Transverse colon (tissue), 4 donors: Measurements from ENCODE around the gene GPANK1.

Source experiments
- CTCF ChIP-seq, 5 experiments: fragments of 200-600 bp in 3 of 5; fragments of 450-650 bp in 2 of 5; sonication (generic) in 3 of 5; IDR thresholded peaks; 1 replicate in 2 of 5; 2 replicates in 3 of 5; pipeline ENCODE4 v1.5.1; 2016 to 2017; ENCODE audit warnings: antibody characterized with exemption in 5 of 5, inconsistent platforms in 3 of 5, mild to moderate bottlenecking in 2 of 5, moderate library complexity in 1 of 5
- POLR2A ChIP-seq: fragments of 450-650 bp; IDR thresholded peaks from one replicate; pipeline ENCODE4 v1.6.1; 2016; ENCODE audit warnings: antibody characterized with exemption, mild to moderate bottlenecking, moderate library complexity
- POLR2AphosphoS5 ChIP-seq, 3 donors: sonication (generic); formaldehyde crosslinking; IDR thresholded peaks; one replicate each; pipeline ENCODE4 v1.6.1; 2016; ENCODE audit warnings: antibody characterized with exemption in 3 of 3

- TF ChIP-seq CTCF (IDR thresholded peaks at IDR 0.05), result no peak
- no peak for TF ChIP-seq POLR2A
- no peak for TF ChIP-seq POLR2AphosphoS5 (IDR thresholded peaks at IDR 0.05)
These were observed 28.1 kb upstream of the GPANK1 start for GRCh38 chr6:31692886-31693285.
